Peyer's patch (tissue), 4 donors: ENCODE data around the gene SRSF9.

Experiments
- CTCF ChIP-seq, 6 experiments: fragments of 450-650 bp in 4 of 6; fragments of 200-600 bp in 2 of 6; sonication (generic) in 1 of 6; IDR thresholded peaks; one replicate each; pipeline ENCODE4 v1.5.1; 2017 to 2019; ENCODE audit warnings: antibody characterized with exemption in 6 of 6, mild to moderate bottlenecking in 3 of 6, moderate library complexity in 1 of 6
- POLR2A ChIP-seq, 2 donors: fragments of 450-650 bp; IDR thresholded peaks; one replicate each; pipeline ENCODE4 v1.5.1; 2017; ENCODE audit warnings: antibody characterized with exemption in 2 of 2, mild to moderate bottlenecking in 2 of 2, moderate library complexity in 2 of 2

- TF ChIP-seq CTCF (IDR thresholded peaks at IDR 0.05) (no peak), POLR2A (IDR thresholded peaks at IDR 0.05) (no peak)
Measured at GRCh38 chr12:120490833-120491512, 21.4 kb upstream of the SRSF9 start.
